CD4-positive, alpha-beta T cell treated with Interleukin-15 for 4 hours (primary cell): ENCODE measurements around the gene SPDYE1.
"Not testable (repeated sequence)": the region's sequence is repeated elsewhere in the genome, so short reads cannot be mapped to it uniquely, and the experiment has no call there.

Experiments used
- DNase-seq: peaks from one replicate; pipeline ENCODE4 v3.0.0-alpha.2; 2020; ENCODE audit warnings: low spot score

SPDYE1 gene

DNA sequence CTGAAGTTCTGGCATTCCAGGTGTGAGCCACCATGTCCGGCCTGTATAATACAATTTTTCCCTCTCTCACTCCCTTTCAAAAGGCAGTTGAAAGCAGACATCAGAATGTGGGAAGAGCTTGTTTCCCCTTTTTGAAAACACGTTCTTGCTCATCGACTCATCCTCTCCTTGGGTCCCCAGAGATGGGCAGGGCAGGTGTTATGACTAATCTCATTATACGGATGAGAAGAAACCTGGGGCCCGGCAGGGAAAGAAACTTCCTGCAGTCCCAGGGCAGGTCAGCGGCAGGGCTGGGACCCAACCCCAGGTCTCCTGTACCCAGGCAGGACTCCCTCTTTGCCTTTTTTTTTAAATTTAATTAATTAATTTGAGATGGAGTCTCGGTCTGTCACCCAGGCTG lies 4.8 kb upstream of the SPDYE1 start:
- DNase-seq, result not testable (repeated sequence)

DNA sequence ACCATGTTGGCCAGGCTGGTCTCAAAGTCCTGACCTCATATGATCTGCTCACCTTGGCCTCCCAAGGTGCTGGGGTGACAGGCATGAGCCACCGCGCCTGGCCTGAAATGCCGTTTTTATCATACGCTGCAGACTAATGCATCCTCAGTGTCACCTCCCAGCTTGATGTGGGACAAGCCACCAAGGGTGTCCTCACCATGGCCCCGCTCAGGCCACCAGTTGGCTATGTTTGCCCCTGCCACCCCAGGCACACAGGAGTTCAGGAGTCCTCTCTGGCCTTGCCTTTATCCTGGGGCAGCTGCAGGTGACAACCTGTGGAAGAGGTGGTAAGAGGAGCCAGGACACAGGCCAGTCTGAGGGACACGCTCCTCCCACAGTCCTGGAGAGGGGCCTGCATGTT lies 3.0 kb upstream of the SPDYE1 start:
- DNase-seq, result not testable (repeated sequence)

DNA sequence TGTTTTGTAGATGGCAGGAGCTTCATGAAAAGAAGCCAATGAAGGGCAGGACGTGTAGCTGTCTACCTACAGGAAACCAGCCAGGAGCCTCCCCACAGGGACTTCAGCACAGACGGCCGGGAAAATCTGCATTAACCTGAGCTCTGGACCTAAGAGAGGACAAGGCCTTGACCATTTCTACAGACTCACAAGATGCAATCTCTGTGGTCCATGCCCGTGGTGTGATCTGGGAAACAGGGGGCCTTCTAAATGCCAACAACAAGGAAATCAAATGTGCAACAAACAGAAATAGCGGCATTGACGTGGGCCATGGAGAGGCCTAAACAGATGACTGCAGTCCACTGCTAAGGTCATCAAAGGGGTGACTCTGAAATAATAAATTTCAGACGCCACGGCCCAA lies 14.4 kb downstream of the SPDYE1 start:
- DNase-seq, result not testable (repeated sequence)

DNA sequence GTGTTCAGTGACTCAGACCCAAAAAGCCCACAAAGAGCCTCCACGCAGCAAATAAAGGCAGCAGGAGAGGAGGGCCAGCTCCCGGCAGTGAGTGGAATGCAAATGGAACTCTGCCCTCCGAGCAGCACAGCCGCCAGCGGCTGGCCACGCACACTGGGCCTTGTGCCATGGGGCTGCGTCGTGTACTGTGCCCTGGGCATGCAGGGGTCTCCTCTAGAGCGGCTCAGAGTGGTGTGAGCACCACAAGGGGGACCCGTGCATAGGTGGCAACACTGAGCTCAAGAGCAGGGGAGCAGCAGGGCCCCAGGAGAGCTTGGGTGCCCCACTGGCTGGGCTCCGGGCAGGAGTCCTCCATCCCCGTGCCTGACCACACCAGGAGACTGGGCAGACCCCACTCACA lies 17.4 kb downstream of the SPDYE1 start:
- not testable (repeated sequence) for DNase-seq

DNA sequence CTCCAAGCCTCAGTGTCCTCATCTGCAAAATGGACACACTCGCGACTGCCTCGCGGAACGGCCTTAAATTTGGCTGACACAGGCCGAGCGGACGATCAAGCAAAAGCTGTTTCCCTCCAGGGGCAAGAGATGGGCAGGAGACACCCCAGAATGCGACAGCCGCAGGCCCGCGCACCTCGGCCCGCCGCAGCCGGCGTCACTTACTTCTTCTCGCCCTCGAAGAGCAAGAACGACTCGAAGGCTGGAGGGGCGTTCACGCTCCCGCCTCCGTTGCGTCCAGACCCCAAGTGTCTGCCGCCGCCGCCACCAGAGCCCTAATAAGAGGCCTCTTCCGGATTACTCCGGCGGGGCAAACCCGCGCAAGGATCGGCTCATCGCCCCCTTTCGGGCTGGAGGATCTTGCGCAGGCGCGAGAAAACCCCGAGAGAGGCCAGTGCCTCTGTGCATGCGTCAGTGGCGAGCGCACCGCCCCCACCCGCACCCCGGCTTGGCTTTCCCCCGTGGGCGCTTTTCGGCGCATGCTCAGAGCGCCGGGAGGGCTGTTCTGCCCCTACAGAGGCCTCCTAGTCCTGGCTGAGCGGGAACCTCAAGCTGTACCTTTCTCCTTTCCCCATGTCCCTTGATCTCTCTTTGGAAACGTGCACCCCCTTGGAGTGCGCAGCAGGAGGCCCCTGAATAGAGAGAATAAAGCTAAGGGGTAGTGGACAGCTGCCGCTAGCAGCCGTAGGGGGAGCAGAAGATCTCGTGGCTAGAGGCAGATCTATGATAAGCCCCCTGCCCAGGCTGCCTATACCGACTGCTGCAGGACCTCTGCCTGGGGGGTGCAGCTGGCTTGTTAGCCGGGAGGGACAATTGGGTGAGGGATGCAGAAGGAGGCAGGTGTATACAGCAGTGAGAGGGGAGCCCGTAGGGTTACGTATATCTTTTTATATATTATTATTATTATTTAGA lies 21.4 kb downstream of the SPDYE1 start:
- DNase-seq, result peak; percentile 100

DNA sequence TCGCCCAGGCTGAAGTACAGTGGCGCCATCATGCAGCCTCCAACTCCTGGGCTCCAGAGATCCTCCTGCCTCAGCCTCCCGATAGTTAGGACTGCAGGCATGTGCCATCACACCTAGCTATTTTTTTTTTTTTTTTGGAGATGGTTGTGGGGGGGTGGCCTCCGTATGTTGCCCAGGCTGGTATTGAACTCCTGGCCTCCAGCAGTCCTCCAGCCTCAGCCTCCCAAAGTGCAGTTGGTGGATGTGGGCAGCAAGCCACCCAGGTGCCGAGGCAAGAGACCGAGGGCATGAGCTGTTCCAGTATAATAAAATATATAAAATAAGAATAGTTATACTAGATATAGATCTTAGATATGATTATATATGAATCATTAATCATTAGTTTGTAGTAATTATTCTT lies 22.1 kb downstream of the SPDYE1 start:
- DNase-seq, result not testable (repeated sequence)

DNA sequence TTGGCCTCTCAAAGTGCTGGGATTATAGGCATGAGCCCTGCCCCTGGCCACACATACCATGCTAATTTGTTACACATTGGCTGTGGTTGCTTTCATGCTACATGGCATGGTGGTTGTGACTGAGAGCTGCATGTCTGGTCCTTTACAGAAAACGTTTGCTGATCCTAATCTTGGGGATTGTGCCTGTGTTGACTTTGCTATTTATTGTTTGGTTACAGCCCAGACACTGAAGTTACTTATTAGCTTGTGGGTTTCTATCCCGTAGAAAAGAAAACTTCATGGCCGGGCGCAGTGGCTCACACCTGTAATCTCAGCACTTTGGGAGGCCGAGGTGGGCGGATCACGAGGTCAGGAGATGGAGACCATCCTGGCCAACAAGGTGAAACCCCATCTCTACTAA lies 24.4 kb downstream of the SPDYE1 start:
- not testable (repeated sequence) for DNase-seq

DNA sequence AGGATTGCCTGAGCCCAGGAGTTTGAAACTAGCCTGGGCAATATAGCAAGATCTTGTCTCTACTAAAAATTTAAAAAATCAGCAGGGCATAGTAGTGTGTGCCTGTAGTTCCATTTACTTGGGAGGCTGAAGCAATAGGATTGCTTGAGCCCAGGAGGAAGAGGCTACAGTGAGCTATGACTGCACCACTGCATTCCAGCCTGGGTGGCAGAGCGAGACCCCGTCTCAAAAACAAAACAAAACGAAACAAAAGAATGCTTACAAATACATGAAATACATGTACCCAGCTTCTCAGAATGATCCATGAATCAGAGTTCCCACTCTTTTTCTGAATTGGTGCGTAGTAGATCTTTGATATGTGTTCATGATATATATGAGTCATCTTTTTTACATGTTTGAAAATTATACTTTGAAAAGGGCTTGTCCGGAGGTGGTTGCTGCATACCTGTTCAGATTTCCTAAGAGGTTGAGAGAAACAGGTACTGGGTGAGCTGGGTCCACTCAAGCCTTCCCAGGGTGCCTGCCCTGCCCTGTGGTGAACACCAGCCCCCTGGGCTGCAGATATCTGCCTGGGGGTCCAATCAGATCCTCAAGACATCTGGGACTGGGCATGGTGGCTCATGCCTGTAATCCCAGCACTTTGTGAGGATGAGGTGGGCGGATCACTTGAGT lies 25.2 kb downstream of the SPDYE1 start:
- peak; percentile 10 for DNase-seq

DNA sequence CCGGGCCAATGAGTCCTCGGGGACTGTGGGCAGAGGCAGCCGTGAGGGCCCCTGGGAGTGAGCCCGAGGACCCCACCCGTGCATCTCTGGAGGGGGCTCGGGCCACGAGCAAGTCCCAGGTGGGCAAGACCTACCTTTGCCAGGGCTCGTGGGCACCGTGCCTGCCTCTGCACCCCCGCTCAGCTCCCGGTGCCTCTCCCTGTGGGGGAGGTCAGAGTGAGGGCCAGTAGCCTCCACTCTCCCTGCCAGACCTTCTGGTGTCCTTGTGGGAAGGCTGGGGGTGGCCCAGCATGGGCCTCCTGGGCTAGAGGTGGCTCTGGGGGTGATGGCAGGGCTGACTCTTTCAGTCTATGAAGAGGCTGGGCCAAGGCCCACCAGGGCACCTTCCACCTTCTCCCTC lies 31.7 kb downstream of the SPDYE1 start:
- DNase-seq, result not testable (repeated sequence)

DNA sequence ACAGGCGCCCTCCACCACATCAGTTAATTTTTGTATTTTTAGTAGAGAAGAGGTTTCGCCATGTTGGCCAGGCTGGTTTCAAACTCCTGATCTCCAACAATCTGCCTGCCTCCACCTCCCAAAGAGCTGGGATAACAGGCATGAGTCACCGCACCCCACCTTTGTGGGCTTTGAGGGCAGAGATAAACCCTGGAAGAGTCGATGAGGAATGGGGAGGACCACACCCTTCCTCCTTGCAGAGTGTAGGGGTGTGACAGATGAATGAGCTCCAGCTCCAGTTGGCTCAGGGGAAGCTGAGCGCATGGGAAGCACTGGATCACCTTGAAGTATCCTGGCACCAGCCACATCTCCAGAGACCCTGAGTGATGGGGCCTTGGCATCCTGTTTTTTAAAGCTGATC lies 32.3 kb downstream of the SPDYE1 start:
- DNase-seq, result not testable (repeated sequence)

DNA sequence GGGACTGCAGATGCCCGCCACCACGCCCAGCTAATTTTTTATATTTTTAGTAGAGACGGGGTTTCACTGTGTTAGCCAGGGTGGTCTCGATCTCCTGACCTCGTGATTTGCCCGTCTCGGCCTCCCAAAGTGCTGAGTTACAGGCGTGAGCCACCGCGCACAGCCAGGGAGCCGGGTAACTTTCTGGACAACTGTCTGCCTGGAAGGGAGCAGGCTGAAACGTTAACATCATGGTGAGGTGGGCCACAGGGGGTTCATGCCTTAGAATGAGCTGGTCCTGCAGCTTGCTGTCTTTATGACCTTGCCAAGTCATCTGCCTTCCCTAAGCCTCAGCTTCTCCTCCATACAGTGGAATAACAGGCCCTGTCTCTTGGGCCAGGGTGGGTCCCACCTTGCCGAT lies 33.6 kb downstream of the SPDYE1 start:
- DNase-seq, result not testable (repeated sequence)

DNA sequence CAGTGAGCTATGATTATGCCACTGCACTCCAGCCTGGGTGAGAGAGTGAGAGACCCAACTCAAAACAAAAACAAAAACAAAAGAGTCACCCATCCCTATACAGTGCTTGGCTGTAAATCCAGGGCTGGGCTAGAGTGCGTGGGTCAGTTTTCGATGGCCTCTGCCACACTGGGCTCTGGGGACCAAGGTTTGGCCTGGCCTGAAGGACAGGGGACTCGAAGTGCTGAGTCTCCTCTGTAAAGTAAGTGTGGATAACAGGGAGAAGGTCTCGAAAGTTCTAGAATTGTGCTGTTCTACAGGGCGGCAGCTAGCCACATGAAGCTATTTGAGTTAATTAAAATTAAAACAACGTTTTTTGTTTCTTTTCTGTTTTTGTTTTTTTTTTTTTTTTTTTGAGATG lies 34.3 kb downstream of the SPDYE1 start:
- DNase-seq, result not testable (repeated sequence)

DNA sequence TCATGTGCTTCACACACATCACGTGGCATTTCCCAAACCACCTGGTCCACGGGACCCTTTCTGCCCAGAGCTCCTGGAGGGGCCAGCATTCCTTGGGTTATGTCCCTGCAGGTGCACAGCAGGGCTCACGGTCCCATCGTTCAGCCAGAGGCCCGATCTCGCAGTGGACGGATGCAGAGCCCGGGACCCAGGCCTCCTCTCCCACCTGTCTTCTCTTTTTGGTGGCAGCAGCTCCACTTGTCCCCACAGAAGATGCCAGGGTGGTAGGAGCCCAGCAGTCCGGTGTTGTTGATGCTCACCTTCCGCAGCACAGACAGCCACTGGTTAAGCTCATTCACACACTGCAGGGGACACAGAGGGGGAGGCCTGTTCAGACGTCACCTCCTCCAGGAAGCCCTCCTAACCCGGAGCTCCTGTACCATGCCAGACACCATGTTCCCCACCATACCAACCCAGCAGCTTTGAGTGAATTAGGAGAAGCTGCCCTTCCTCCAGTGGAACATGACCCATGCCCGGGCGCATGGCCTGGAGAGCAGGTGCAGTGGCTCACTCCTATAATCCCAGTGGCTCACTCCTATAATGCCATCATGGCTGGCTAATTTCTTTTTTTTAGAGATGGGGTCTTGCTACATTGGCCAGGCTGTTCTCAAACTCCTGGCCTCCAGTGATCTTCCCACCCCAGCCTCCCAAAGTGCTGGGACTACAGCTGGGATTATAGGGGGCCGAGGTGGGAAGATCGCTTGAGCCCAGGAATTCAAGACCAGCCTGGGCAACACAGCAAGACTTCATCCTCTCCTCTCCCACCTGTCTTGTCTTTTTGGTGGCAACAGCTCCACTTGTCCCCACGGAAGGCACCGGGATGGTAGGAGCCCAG lies 36.5 kb downstream of the SPDYE1 start:
- DNase-seq, result not testable (repeated sequence)

DNA sequence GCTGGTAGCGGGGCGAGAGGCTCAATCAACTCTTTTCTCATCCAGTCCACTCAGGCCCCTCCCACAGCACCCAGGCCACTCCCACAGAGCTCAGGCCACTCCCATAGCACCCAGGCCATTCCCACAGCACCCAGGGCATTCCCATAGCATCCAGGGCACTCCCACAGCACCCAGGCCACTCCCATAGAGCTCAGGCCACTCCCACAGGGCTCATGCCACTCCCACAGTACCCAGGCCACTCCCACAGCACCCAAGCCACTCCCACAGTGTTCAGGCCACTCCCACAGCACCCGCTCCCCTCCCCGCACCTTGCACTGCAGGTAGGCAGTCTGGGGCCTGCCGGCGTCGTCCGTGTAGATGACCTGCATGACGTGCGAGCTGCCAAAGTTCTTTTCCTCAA lies 38.7 kb downstream of the SPDYE1 start:
- peak; percentile 19 for DNase-seq

DNA sequence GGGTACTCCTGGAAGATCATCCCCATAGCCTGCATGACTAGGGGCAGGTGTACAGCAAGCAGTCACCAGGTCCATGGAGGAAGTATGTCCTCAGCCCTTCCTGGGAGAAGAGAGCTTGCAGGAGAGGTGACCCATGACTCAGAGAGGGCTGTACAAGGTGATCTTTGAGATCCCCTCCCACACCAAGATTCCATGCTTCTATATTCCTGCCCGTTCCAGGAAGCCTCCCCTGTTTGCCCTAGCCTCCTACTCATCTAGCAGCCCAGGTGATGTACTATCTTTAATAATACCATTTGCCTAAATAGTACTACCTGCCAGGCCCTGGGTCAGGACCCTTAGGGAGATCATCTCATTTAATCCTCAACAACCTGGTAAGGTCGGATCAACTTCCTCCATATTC lies 40.3 kb downstream of the SPDYE1 start:
- not testable (repeated sequence) for DNase-seq

DNA sequence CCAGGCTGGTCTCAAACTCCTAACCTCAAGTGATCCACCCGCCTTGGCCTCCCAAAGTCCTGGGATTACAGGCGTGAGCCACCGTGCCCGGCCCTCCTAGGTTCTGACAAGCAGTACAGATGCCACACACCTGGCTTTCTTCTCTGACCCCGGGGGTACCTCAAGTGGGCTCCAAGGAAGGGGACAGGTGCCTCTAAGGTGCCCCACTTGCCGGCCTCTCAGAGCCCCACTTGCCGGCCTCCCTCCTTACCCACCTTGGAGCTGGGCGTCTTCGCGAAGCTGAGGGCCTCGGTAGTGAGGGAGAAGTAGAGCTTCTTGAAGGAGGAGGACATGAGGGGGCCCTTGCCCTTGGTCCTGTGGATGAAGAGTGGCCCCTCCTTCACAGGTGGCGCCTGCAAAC lies 40.9 kb downstream of the SPDYE1 start:
- not testable (repeated sequence) for DNase-seq

DNA sequence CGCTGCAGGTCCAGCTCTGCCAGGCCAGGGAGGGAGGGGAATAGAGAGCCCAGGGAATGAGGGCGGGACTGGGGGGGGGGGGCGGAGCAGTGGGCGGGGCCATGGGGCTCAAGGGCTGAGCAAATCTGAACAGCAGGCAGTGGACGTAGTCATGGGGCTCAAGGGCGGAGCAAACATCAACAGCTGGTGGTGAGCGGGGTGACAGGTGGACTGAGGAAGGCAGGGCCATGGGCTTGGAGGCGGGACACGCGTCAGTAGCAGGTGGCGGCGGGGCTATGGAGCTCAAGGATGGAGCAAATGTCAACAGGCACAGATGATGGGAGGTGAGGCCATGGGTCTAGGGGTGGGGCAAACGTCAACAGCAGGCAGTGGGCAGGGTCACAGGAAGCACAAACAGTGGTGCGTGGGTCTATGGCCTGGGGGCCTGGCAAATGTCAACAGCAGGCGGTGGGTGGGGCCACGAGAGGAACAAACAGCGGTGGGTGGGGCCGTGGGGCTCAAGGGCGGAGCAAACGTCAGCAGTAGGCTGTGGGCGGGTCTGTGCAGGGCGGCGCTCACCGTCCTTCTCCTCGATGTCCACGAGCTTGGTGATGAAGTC lies 41.4 kb downstream of the SPDYE1 start:
- DNase-seq, result peak; percentile 79

DNA sequence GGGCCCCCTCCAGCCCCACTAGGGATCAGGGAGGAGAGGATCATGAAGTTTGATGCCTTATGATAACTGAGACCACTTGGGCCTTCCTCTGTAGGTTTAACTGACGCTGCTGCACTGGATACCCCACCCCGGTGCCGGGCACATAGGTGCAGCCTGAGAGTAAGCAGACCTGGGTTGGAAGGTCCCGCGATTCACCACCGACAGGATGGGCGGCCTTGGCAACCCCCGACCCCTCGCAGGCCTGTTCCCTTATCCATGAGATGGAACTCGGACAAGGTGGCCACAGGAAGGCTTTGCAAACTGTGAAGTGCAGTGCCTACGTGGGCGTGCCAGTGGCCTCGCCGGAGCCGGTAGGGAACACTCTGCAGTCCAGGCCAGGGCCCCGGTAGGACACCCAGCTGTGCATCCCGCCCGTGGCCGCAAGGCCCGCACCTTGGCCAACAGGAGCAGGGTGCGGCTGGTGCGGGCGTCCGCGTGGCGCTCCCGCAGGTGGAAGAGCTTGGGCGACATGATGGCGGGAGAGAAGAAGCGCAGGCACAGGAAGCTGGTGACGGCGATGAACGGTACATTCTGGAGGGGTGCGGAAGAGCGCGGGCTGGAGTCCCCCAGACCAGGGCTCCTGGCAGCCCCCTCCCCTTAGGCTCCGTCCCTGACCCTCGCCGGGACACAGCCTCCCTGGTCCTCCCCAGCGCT lies 42.2 kb downstream of the SPDYE1 start:
- DNase-seq, result not testable (repeated sequence)

DNA sequence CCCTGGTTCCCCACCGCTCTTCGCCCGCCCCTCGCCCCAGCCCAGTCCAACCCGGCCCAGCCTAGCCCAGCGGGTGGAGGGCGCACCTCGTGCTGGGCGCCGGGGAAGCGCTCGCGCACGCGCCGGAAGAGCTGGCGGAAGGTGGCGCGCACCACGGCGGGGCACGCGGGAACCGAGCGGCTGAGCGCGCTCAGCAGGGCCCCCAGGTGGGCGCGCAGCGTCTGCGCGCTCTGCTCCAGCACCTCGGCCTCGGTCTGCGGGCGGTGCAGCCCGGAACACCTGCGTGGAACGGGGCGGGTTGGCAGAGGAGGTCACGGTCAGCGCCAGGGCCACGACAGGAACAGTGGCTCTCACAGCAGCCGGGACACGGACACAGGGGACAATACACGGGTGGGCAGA lies 42.8 kb downstream of the SPDYE1 start:
- peak; percentile 67 for DNase-seq

DNA sequence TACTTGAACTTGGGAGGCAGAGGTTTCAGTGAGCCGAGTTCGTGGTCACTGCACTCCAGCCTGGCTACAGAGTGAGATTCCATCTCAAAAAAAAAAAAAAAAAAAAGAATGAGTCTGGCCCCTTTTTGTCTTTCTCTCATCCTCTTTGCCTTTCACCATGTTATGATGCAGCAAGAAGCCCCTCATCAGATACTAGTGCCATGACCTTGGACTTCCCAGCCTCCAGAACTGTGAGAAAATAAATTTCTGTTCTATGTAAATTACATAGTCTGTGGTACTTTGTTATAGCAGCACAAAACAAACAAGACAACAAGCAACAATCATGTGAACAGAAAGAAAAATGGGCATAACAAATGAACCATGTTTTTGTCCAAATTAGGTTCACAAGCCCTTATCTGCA lies 44.5 kb downstream of the SPDYE1 start:
- DNase-seq, result no peak

DNA sequence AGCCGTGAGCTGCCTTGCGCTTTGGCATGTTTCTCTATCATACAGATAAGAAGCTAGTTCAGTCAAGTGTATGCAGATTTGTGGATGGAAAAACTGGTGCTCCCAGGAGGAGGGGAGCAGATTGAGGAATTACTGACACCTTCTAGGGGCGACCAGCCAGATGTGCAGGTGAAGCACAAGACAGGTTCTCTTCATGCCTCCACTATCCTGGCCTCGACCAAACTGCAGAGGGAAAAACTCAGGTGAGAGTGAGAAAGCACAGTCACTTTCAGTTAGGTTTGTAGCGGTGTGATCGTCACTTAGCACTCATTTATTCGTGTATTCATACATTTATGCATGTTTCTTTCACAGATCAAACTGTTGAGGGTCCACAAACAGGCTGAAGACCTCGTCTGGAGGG lies 46.2 kb downstream of the SPDYE1 start:
- DNase-seq, result no peak
